Rectal smooth muscle tissue (tissue), 1 donor: Measurements from ENCODE around the gene FOXD4L6.
"Not testable (repeated sequence)": the region's sequence is repeated elsewhere in the genome, so short reads cannot be mapped to it uniquely, and the experiment has no call there.

ENCODE experiments used
- H3K27ac ChIP-seq: one replicate; pipeline ENCODE4 v1.7.0; 2013; ENCODE audit warnings: low read depth, low read length, inconsistent platforms
- H3K27me3 ChIP-seq: one replicate; pipeline ENCODE4 v1.7.0; 2013; ENCODE audit warnings: low read length; ENCODE audit not compliant: control insufficient read depth, insufficient read depth
- H3K36me3 ChIP-seq: one replicate; pipeline ENCODE4 v1.7.0; 2013; ENCODE audit warnings: low read length; ENCODE audit not compliant: control insufficient read depth, insufficient read depth
- H3K4me1 ChIP-seq: one replicate; pipeline ENCODE4 v1.7.0; 2013; ENCODE audit warnings: low read length; ENCODE audit not compliant: control insufficient read depth, insufficient read depth
- H3K4me3 ChIP-seq: one replicate; pipeline ENCODE4 v1.7.0; 2013; ENCODE audit warnings: low read length
- H3K9ac ChIP-seq: one replicate; pipeline ENCODE4 v1.7.0; 2013; ENCODE audit warnings: low read length

Gene FOXD4L6

GRCh38 chr9:41119311-41119710 lies 9.2 kb downstream of the FOXD4L6 start:
- H3K27ac ChIP-seq, H3K9ac ChIP-seq, H3K4me1 ChIP-seq, H3K36me3 ChIP-seq, H3K27me3 ChIP-seq, H3K4me3 ChIP-seq: not testable (repeated sequence)

- H3K4me3 ChIP-seq, H3K9ac ChIP-seq, H3K36me3 ChIP-seq, H3K4me1 ChIP-seq, H3K27me3 ChIP-seq, H3K27ac ChIP-seq: not testable (repeated sequence)
Measured at GRCh38 chr9:41113348-41113747, 15.1 kb downstream of the FOXD4L6 start.

- not testable (repeated sequence) for H3K36me3 ChIP-seq, H3K4me1 ChIP-seq, H3K4me3 ChIP-seq, H3K9ac ChIP-seq, H3K27ac ChIP-seq, H3K27me3 ChIP-seq
Measured at GRCh38 chr9:41111414-41111813, 17.1 kb downstream of the FOXD4L6 start.

- not testable (repeated sequence) for H3K4me3 ChIP-seq, H3K9ac ChIP-seq, H3K27me3 ChIP-seq, H3K36me3 ChIP-seq, H3K4me1 ChIP-seq, H3K27ac ChIP-seq
Measured at GRCh38 chr9:41110913-41111312, 17.6 kb downstream of the FOXD4L6 start.

- H3K36me3 ChIP-seq, H3K4me3 ChIP-seq, H3K4me1 ChIP-seq, H3K9ac ChIP-seq, H3K27ac ChIP-seq, H3K27me3 ChIP-seq: not testable (repeated sequence)
Measured at GRCh38 chr9:41109253-41109652, 19.2 kb downstream of the FOXD4L6 start.

- not testable (repeated sequence) for H3K4me3 ChIP-seq, H3K27me3 ChIP-seq, H3K27ac ChIP-seq, H3K4me1 ChIP-seq, H3K9ac ChIP-seq, H3K36me3 ChIP-seq
Measured at GRCh38 chr9:41108816-41109215, 19.7 kb downstream of the FOXD4L6 start.

- not testable (repeated sequence) for H3K4me3 ChIP-seq
Measured at GRCh38 chr9:41106472-41107116, 21.9 kb downstream of the FOXD4L6 start.

GRCh38 chr9:41105557-41106253 lies 22.8 kb downstream of the FOXD4L6 start:
- H3K27me3 ChIP-seq, H3K4me3 ChIP-seq, H3K9ac ChIP-seq, H3K27ac ChIP-seq, H3K36me3 ChIP-seq, H3K4me1 ChIP-seq: not testable (repeated sequence)

More at GRCh38 chr9:41106472-41107116, 21.9 kb downstream of the FOXD4L6 start:
- H3K4me1 ChIP-seq, H3K27me3 ChIP-seq, H3K9ac ChIP-seq, H3K27ac ChIP-seq, H3K36me3 ChIP-seq: not testable (repeated sequence)

- H3K27me3 ChIP-seq, H3K4me3 ChIP-seq, H3K27ac ChIP-seq, H3K4me1 ChIP-seq, H3K36me3 ChIP-seq, H3K9ac ChIP-seq: not testable (repeated sequence)
Measured at GRCh38 chr9:41104542-41104941, 23.9 kb downstream of the FOXD4L6 start.

- H3K27ac ChIP-seq, H3K4me3 ChIP-seq, H3K27me3 ChIP-seq, H3K9ac ChIP-seq, H3K4me1 ChIP-seq, H3K36me3 ChIP-seq: not testable (repeated sequence)
Measured at GRCh38 chr9:41100508-41100907, 28.0 kb downstream of the FOXD4L6 start.

- not testable (repeated sequence) for H3K9ac ChIP-seq, H3K27me3 ChIP-seq, H3K27ac ChIP-seq, H3K4me1 ChIP-seq, H3K4me3 ChIP-seq, H3K36me3 ChIP-seq
Measured at GRCh38 chr9:41098759-41099158, 29.7 kb downstream of the FOXD4L6 start.

- H3K4me3 ChIP-seq, H3K4me1 ChIP-seq, H3K27me3 ChIP-seq, H3K9ac ChIP-seq, H3K27ac ChIP-seq, H3K36me3 ChIP-seq: not testable (repeated sequence)
Measured at GRCh38 chr9:41095060-41095459, 33.4 kb downstream of the FOXD4L6 start.

GRCh38 chr9:41094010-41094773 lies 34.3 kb downstream of the FOXD4L6 start:
- H3K4me3 ChIP-seq, H3K27me3 ChIP-seq, H3K9ac ChIP-seq, H3K36me3 ChIP-seq, H3K4me1 ChIP-seq, H3K27ac ChIP-seq: not testable (repeated sequence)
